ENCODE data around the gene KRTAP10-9. TPM values are rescaled to one million over a fixed set of nuclear protein-coding genes. Genes with fewer than 3 reads are reported as not detected.
"Not testable (repeated sequence)": the region's sequence is repeated elsewhere in the genome, so short reads cannot be mapped to it uniquely, and the experiment has no call there.

Gene KRTAP10-9
- total RNA-seq, 1 donor from 2014 or later = not detected

- no peak for DNase-seq (ENCODE audit: low spot score)
- peaks cover 6% of the 10 kb centered on the region for H3K36me3 Mint-ChIP-seq (ENCODE audit: low read depth)
- no peak overlapping the region for H3K27ac Mint-ChIP-seq (ENCODE audit: unreplicated experiment)
- TF ChIP-seq CTCF (IDR thresholded peaks at IDR 0.05) = no peak
- H3K4me3 Mint-ChIP-seq (ENCODE audit: unreplicated experiment) = no peak overlapping the region
- peaks cover 66% of the 10 kb centered on the region for H3K27me3 Mint-ChIP-seq (ENCODE audit: low read depth)
- no peaks in the 10 kb centered on the region for H3K4me1 Mint-ChIP-seq (ENCODE audit: low read depth)
- H3K9me3 Mint-ChIP-seq (ENCODE audit: low read depth) = peaks cover 18% of the 10 kb centered on the region
Measured at GRCh38 chr21:44602463-44602850, 24.4 kb upstream of the KRTAP10-9 start.

GRCh38 chr21:44603109-44603875 lies 23.6 kb upstream of the KRTAP10-9 start:
- Mint-ChIP-seq H3K9me3 (ENCODE audit: low read depth) (peaks cover 13% of the 10 kb centered on the region), H3K36me3 (ENCODE audit: low read depth) (peaks cover 6% of the 10 kb centered on the region), H3K27me3 (ENCODE audit: low read depth) (peaks cover 65% of the 10 kb centered on the region), H3K4me3 (ENCODE audit: unreplicated experiment) (no peak overlapping the region), H3K4me1 (ENCODE audit: low read depth) (no peaks in the 10 kb centered on the region), H3K27ac (ENCODE audit: unreplicated experiment) (no peak overlapping the region)
- TF ChIP-seq CTCF (IDR thresholded peaks at IDR 0.05) = no peak
- no peak for DNase-seq (ENCODE audit: low spot score)

GRCh38 chr21:44603911-44604310 lies 23.0 kb upstream of the KRTAP10-9 start:
- Mint-ChIP-seq H3K27me3 (ENCODE audit: low read depth) (peaks cover 61% of the 10 kb centered on the region), H3K27ac (ENCODE audit: unreplicated experiment) (no peak overlapping the region), H3K4me3 (ENCODE audit: unreplicated experiment) (no peak overlapping the region), H3K9me3 (ENCODE audit: low read depth) (peaks cover 10% of the 10 kb centered on the region), H3K4me1 (ENCODE audit: low read depth) (no peaks in the 10 kb centered on the region), H3K36me3 (ENCODE audit: low read depth) (peaks cover 3% of the 10 kb centered on the region)
- TF ChIP-seq CTCF (IDR thresholded peaks at IDR 0.05) = no peak
- no peak for DNase-seq (ENCODE audit: low spot score)

GRCh38 chr21:44606495-44606894 lies 20.4 kb upstream of the KRTAP10-9 start:
- no peak for DNase-seq (ENCODE audit: low spot score)
- Mint-ChIP-seq H3K27me3 (ENCODE audit: low read depth) (peaks cover 45% of the 10 kb centered on the region), H3K9me3 (ENCODE audit: low read depth) (peaks cover 28% of the 10 kb centered on the region), H3K4me1 (ENCODE audit: low read depth) (no peaks in the 10 kb centered on the region), H3K27ac (ENCODE audit: unreplicated experiment) (no peak overlapping the region), H3K36me3 (ENCODE audit: low read depth) (peaks cover 5% of the 10 kb centered on the region), H3K4me3 (ENCODE audit: unreplicated experiment) (no peak overlapping the region)
- no peak for TF ChIP-seq CTCF (IDR thresholded peaks at IDR 0.05)

- H3K9me3 Mint-ChIP-seq (ENCODE audit: low read depth) = peaks cover 26% of the 10 kb centered on the region
- no peaks in the 10 kb centered on the region for H3K4me1 Mint-ChIP-seq (ENCODE audit: low read depth)
- peaks cover 37% of the 10 kb centered on the region for H3K27me3 Mint-ChIP-seq (ENCODE audit: low read depth)
- H3K4me3 Mint-ChIP-seq (ENCODE audit: unreplicated experiment) = no peak overlapping the region
- H3K36me3 Mint-ChIP-seq (ENCODE audit: low read depth) = peaks cover 5% of the 10 kb centered on the region
- TF ChIP-seq CTCF (IDR thresholded peaks at IDR 0.05) = no peak
- no peak overlapping the region for H3K27ac Mint-ChIP-seq (ENCODE audit: unreplicated experiment)
- no peak for DNase-seq (ENCODE audit: low spot score)
Measured at GRCh38 chr21:44609193-44609592, 17.7 kb upstream of the KRTAP10-9 start.

- H3K4me1 Mint-ChIP-seq (ENCODE audit: low read depth); H3K36me3 Mint-ChIP-seq (ENCODE audit: low read depth); H3K4me3 Mint-ChIP-seq (ENCODE audit: unreplicated experiment); H3K27ac Mint-ChIP-seq (ENCODE audit: unreplicated experiment); DNase-seq (ENCODE audit: low spot score): not testable (repeated sequence)
- peaks cover 20% of the 10 kb centered on the region for H3K9me3 Mint-ChIP-seq (ENCODE audit: low read depth)
- peaks cover 32% of the 10 kb centered on the region for H3K27me3 Mint-ChIP-seq (ENCODE audit: low read depth)
Measured at GRCh38 chr21:44610157-44610843, 16.6 kb upstream of the KRTAP10-9 start.
